Ishikawa (cell line): Measurements from ENCODE around the gene FOXP2.

Source experiments
- CEBPB ChIP-seq: IDR thresholded peaks from 2 replicates; pipeline ENCODE4 v1.6.1; 2012
- CREB1 ChIP-seq: IDR thresholded peaks from 2 replicates; pipeline ENCODE4 v1.6.1; 2012; ENCODE audit warnings: low read depth
- EGR1 ChIP-seq: IDR thresholded peaks from 2 replicates; pipeline ENCODE4 v1.6.1; 2012
- EP300 ChIP-seq: IDR thresholded peaks from 2 replicates; pipeline ENCODE4 v1.6.1; 2012; ENCODE audit warnings: borderline replicate concordance
- FOXM1 ChIP-seq: IDR thresholded peaks from 2 replicates; pipeline ENCODE4 v1.6.1; 2012; ENCODE audit warnings: low read depth, borderline replicate concordance
- NFIC ChIP-seq: IDR thresholded peaks from 2 replicates; pipeline ENCODE4 v1.6.1; 2012
- RAD21 ChIP-seq: IDR thresholded peaks from 2 replicates; pipeline ENCODE4 v1.6.1; 2012; ENCODE audit warnings: low read depth
- REST ChIP-seq: IDR thresholded peaks from 2 replicates; pipeline ENCODE4 v1.6.1; 2012; ENCODE audit warnings: low read depth, mild to moderate bottlenecking
- TEAD4 ChIP-seq: IDR thresholded peaks from 2 replicates; pipeline ENCODE4 v1.6.1; 2012
- YY1 ChIP-seq: IDR thresholded peaks from 2 replicates; pipeline ENCODE4 v1.6.1; 2012; ENCODE audit warnings: low read depth

GRCh38 chr7:114368492-114368891, 46.1 kb upstream of the FOXP2 start:
- TF ChIP-seq FOXM1 (no peak), TEAD4 (no peak), REST (no peak), RAD21 (no peak), EGR1 (no peak), EP300 (no peak), YY1 (no peak), CEBPB (no peak), NFIC (no peak), CREB1 (no peak)
